ENCODE results near the gene GPS1.

DNA sequence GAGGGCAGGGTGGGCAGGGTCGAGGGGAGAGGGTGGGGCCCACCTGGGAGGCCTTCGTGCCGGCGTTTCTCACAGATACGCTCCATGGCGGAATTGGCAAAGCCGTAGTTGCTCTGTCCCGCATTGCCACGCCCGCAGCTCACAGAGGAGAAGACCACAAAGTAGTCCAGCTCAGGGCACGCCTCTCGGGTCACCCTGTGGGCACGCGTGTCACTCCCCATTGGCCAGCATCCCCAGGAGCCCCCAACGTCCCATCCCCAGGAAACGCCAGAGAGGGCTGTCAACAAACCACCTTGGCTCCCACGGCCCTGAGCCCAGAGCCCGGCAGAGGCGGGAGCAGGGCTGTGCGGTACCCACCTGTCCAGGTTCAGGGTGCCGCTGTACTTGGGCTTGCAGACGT lies 30.3 kb downstream of the GPS1 start:
- TF ChIP-seq SREBF2 (CRISPR knock-in tag; IDR thresholded peaks at IDR 0.05) (no peak), POLR2AphosphoS5 (IDR thresholded peaks at IDR 0.05; ENCODE audit: control insufficient read depth, insufficient read depth, low read depth, low read length) (no peak), CBFA2T3 (IDR thresholded peaks at IDR 0.05) (no peak), SRSF9 (IDR thresholded peaks at IDR 0.05; ENCODE audit: borderline replicate concordance, low read depth, low read length) (no peak), SMAD1 (IDR thresholded peaks at IDR 0.05; ENCODE audit: low read depth, low read length, partially characterized antibody) (no peak), DPF2 (IDR thresholded peaks at IDR 0.05) (no peak)
- TF ChIP-seq, protein P1, sequence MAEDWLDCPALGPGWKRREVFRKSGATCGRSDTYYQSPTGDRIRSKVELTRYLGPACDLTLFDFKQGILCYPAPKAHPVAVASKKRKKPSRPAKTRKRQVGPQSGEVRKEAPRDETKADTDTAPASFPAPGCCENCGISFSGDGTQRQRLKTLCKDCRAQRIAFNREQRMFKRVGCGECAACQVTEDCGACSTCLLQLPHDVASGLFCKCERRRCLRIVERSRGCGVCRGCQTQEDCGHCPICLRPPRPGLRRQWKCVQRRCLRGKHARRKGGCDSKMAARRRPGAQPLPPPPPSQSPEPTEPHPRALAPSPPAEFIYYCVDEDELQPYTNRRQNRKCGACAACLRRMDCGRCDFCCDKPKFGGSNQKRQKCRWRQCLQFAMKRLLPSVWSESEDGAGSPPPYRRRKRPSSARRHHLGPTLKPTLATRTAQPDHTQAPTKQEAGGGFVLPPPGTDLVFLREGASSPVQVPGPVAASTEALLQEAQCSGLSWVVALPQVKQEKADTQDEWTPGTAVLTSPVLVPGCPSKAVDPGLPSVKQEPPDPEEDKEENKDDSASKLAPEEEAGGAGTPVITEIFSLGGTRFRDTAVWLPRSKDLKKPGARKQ (CRISPR knock-in tag; IDR thresholded peaks at IDR 0.05): no peak

Measured in K562 (cell line).